Transverse colon (tissue), 4 donors: ENCODE data around the gene RGL4. TPM values are rescaled to one million over a fixed set of nuclear protein-coding genes. Genes with fewer than 3 reads are reported as not detected.
"Not testable (repeated sequence)": the region's sequence is repeated elsewhere in the genome, so short reads cannot be mapped to it uniquely, and the experiment has no call there.

ENCODE experiments used
- DNase-seq: peaks from one replicate; pipeline ENCODE4 v3.0.0-alpha.2; 2019
- H3K27ac ChIP-seq, 4 donors: fragments of 200-600 bp; sonication (generic); 2 replicates each; pipeline ENCODE4 v1.5.1; 2016 to 2018; ENCODE audit warnings: inconsistent platforms in 4 of 4
- H3K27me3 ChIP-seq: fragments of 200-600 bp; sonication (generic); 2 replicates; pipeline ENCODE4 v1.5.1; 2017; ENCODE audit warnings: inconsistent platforms
- H3K36me3 ChIP-seq, 4 donors: fragments of 200-600 bp; sonication (generic); 2 replicates each; pipeline ENCODE4 v1.5.1; 2017 to 2019; ENCODE audit warnings: inconsistent platforms in 4 of 4
- H3K4me1 ChIP-seq, 4 donors: fragments of 200-600 bp; sonication (generic); 2 replicates each; pipeline ENCODE4 v1.5.1; 2017 to 2020; ENCODE audit warnings: inconsistent platforms in 4 of 4
- H3K4me3 ChIP-seq, 4 donors: fragments of 200-600 bp; sonication (generic); 1 replicate in 1 of 4; 2 replicates in 3 of 4; pipeline versions ENCODE4 v1.5.1 to v1.6.1; 2017 to 2019; ENCODE audit warnings: inconsistent platforms in 4 of 4
- H3K9me3 ChIP-seq, 2 donors: fragments of 200-600 bp; sonication (generic); 2 replicates each; pipeline ENCODE4 v1.5.1; 2017 to 2019; ENCODE audit warnings: inconsistent platforms in 2 of 2
- EP300 ChIP-seq: sonication (generic); formaldehyde crosslinking; IDR thresholded peaks from one replicate; pipeline ENCODE4 v1.6.1; 2017; ENCODE audit warnings: antibody characterized with exemption, low read depth
- POLR2A ChIP-seq: fragments of 450-650 bp; IDR thresholded peaks from one replicate; pipeline ENCODE4 v1.6.1; 2016; ENCODE audit warnings: antibody characterized with exemption, mild to moderate bottlenecking, moderate library complexity
- POLR2AphosphoS5 ChIP-seq, 3 donors: sonication (generic); formaldehyde crosslinking; IDR thresholded peaks; one replicate each; pipeline ENCODE4 v1.6.1; 2016; ENCODE audit warnings: antibody characterized with exemption in 3 of 3
- WGBS, 2 donors: methylation state at CpG; one replicate each; pipeline ENCODE4 v1.1.5; 2018; ENCODE audit warnings: low coverage in 1 of 2; 5-methylcytosine and 5-hydroxymethylcytosine counted together
- in situ Hi-C, 4 donors: fragments of 200-750 bp; cut with MboI; loops; one replicate each; pipeline versions ENCODE4 v1.15.0 to v1.15.1; 2017; ENCODE audit warnings: low sequenced_read_pairs in 3 of 4, low pct_ligation_motif_present in 1 of 4, low pct_unique_long_range_greater_than_20kb in 1 of 4
- intact Hi-C: fragments of 100-400 bp; cut with DNase I; formaldehyde crosslinking; loops from one replicate; pipeline ENCODE4 v1.15.1; 2023; ENCODE audit warnings: low total_unique reads
- total RNA-seq, 4 donors: library from RNA; depleted of rRNA; stranded (reverse); fragments of >200 nt; gene quantifications; one replicate each; pipeline ENCODE4 v1.1.0, GENCODE V29; 2016
- TF ChIP-seq, protein P1 (sequence below), 5 experiments: fragments of 200-600 bp in 3 of 5; fragments of 450-650 bp in 2 of 5; sonication (generic) in 3 of 5; IDR thresholded peaks; 1 replicate in 2 of 5; 2 replicates in 3 of 5; pipeline ENCODE4 v1.5.1; 2016 to 2017; ENCODE audit warnings: antibody characterized with exemption in 5 of 5, inconsistent platforms in 3 of 5, mild to moderate bottlenecking in 2 of 5, moderate library complexity in 1 of 5

The RGL4 gene
- total RNA-seq, 4 donors from 2014 or later, result 0.82 to 1.1 TPM; not detected in 2

- peaks cover 0 to 13% (median 3%) of the 10 kb centered on the region in 4 donors for H3K4me1 ChIP-seq
- DNase-seq, result no peak
- in situ Hi-C loops, result no loop called here
- no peak overlapping the region for H3K4me3 ChIP-seq
- H3K27me3 ChIP-seq, result no peaks in the 10 kb centered on the region
- no peaks in the 10 kb centered on the region for H3K36me3 ChIP-seq
- WGBS, 2 donors, result 89 to 90% methylated on average over 2 to 23 of the region's 26 CpGs
- intact Hi-C loops, result no loop called here
- TF ChIP-seq POLR2A (no peak), POLR2AphosphoS5 (IDR thresholded peaks at IDR 0.05) (no peak), EP300 (no peak)
- TF ChIP-seq, protein P1, sequence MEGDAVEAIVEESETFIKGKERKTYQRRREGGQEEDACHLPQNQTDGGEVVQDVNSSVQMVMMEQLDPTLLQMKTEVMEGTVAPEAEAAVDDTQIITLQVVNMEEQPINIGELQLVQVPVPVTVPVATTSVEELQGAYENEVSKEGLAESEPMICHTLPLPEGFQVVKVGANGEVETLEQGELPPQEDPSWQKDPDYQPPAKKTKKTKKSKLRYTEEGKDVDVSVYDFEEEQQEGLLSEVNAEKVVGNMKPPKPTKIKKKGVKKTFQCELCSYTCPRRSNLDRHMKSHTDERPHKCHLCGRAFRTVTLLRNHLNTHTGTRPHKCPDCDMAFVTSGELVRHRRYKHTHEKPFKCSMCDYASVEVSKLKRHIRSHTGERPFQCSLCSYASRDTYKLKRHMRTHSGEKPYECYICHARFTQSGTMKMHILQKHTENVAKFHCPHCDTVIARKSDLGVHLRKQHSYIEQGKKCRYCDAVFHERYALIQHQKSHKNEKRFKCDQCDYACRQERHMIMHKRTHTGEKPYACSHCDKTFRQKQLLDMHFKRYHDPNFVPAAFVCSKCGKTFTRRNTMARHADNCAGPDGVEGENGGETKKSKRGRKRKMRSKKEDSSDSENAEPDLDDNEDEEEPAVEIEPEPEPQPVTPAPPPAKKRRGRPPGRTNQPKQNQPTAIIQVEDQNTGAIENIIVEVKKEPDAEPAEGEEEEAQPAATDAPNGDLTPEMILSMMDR (IDR thresholded peaks at IDR 0.05), result no peak
- no peaks in the 10 kb centered on the region for H3K9me3 ChIP-seq
- H3K27ac ChIP-seq, result no peak overlapping the region
These were observed 16.8 kb upstream of the RGL4 start for GRCh38 chr22:23673826-23674690.

DNA sequence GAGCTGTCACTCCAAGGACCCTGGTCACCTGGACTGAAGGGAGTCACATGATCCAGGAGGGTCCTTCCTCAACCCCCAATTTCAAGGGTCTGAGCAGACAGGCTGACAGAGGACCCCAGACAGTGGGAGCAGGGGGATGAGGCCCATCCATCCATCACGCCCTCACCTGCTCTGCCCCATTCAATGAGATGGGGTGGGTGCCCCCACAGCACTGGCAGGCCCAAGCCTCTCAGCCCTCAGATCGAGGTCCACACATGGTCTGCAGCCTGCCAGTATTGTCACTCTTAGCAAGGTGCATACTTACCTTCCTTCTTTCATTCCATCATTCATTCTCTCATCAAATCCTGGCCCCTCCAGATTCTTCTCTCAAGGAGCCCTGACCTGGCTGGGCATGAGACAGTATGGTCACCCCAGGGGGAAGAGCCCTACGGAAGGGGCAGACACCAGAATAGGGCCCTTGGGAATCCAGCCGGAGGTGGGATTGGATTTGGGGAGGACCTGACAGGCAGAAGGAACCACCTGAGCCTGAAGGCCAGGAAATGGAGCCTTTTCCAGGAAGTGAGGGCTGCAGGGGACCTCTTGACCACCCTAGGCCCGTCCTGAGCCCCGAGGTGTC, 15.8 kb upstream of the RGL4 start:
- DNase-seq, H3K36me3 ChIP-seq, H3K9me3 ChIP-seq, H3K27me3 ChIP-seq, in situ Hi-C loops, H3K4me3 ChIP-seq, intact Hi-C loops, H3K27ac ChIP-seq: not testable (repeated sequence)
- peaks cover 0 to 13% (median 3%) of the 10 kb centered on the region in 4 donors for H3K4me1 ChIP-seq
- WGBS, 2 donors, result 89% methylated on average over 6 of the region's 6 CpGs; no CpG with 5 or more reads in 1 of the 2 donors

DNA sequence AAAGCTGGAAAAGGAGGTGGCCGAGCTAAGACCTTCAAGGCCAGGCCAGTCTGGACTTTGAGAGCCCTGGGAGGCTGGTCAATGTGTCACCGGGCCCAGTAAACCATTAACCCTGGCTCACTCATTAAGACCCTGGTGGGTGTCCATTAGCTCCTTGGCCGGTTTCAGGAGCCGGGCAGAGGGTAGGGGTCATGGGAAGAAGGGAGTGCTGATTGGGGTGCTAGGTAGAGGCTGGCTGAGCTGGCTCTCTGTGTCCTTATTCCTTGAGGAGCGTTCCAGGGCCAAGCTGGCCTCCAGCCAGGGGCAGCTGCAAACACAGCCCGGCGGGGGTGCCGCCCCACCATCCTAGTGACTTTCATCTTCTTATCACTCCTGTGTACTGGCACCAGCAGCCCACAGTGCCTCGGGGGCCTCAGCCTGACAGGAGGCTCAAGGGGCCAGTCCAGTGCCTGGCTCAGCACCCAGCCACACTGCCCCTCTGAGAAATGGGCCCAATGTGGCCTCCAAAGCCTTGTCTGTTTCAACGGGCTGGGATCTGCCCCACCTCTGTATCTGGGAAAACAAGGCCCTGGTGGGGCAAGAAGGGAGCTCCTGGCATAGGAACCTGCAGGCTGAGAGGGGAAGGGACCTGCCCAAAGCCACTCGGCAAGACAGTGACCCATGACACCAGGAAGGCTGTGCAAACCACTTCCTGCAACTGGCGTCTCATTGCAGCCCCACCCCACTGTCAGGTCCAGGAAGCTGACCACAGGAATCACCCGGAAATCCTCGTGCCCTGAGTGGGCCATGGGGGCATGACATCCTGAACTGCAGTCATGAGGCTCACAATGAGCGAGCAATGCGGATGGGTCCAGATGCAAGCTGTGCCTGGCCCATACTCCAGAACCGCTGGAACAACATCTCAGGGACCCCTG, 15.1 kb upstream of the RGL4 start:
- 80% methylated on average over 11 of the region's 17 CpGs; no CpG with 5 or more reads in 1 of the 2 donors for WGBS, 2 donors
- no peaks in the 10 kb centered on the region for H3K27me3 ChIP-seq
- H3K27ac ChIP-seq, result no peak overlapping the region
- no peaks in the 10 kb centered on the region for H3K9me3 ChIP-seq
- no peaks in the 10 kb centered on the region for H3K36me3 ChIP-seq
- peaks cover 0 to 13% (median 3%) of the 10 kb centered on the region in 4 donors for H3K4me1 ChIP-seq
- peak; percentile 60 for DNase-seq
- in situ Hi-C loops (no loop called here), intact Hi-C loops (no loop called here)
- no peak overlapping the region for H3K4me3 ChIP-seq
- no peak for TF ChIP-seq POLR2A
- TF ChIP-seq, protein P1 (IDR thresholded peaks at IDR 0.05), result no peak
- no peak for TF ChIP-seq EP300
- no peak for TF ChIP-seq POLR2AphosphoS5 (IDR thresholded peaks at IDR 0.05)

- H3K4me1 ChIP-seq, result peaks cover 0 to 13% (median 3%) of the 10 kb centered on the region in 4 donors
- H3K27ac ChIP-seq, H3K27me3 ChIP-seq, H3K36me3 ChIP-seq, intact Hi-C loops, H3K4me3 ChIP-seq, H3K9me3 ChIP-seq, in situ Hi-C loops, DNase-seq: not testable (repeated sequence)
- WGBS, 2 donors, result 95% methylated on average over 12 of the region's 12 CpGs; no CpG with 5 or more reads in 1 of the 2 donors
These were observed 13.7 kb upstream of the RGL4 start for GRCh38 chr22:23676841-23677700.
